ENCODE results near the gene ELMO3.

DNA sequence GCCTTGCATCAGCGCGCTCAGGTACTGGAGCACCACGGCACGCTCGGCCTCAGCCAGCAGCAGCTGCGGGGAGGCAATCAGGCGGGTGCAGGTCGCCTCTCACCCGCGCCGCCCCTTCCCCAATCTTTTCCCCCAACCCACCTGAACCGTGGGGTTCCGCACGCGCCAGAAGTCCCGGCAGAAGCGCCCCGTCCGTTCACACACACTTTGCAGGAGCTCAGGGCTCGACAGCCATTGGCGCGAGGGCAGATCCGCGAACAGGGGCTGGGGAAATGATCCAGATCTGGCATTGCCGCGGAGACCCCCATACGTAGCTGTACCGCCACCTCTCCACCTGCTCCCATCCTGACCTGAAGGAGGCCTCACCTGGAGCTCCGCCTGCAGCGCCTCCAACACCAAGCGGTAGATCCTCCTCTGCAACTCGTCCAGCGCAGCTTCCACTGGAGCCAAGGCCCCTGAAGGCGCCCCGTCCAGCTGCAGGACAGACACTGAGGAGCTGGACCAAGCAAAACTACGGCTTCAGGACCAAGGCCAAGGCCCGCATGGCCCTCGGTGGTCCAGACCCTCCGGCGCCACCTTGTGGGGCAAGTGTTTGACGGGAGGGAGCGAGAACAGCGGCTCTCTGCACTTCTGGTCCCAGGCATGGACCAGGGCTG, 13.8 kb upstream of the ELMO3 start:
- no peak for TF ChIP-seq POLR2A (IDR thresholded peaks at IDR 0.05)
- TF ChIP-seq, protein P1, sequence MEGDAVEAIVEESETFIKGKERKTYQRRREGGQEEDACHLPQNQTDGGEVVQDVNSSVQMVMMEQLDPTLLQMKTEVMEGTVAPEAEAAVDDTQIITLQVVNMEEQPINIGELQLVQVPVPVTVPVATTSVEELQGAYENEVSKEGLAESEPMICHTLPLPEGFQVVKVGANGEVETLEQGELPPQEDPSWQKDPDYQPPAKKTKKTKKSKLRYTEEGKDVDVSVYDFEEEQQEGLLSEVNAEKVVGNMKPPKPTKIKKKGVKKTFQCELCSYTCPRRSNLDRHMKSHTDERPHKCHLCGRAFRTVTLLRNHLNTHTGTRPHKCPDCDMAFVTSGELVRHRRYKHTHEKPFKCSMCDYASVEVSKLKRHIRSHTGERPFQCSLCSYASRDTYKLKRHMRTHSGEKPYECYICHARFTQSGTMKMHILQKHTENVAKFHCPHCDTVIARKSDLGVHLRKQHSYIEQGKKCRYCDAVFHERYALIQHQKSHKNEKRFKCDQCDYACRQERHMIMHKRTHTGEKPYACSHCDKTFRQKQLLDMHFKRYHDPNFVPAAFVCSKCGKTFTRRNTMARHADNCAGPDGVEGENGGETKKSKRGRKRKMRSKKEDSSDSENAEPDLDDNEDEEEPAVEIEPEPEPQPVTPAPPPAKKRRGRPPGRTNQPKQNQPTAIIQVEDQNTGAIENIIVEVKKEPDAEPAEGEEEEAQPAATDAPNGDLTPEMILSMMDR (IDR thresholded peaks at IDR 0.05) = peak; percentile 75 to 89 (median 86)
